Measurements from ENCODE around the gene MTMR8. TPM values are rescaled to one million over a fixed set of nuclear protein-coding genes. Genes with fewer than 3 reads are reported as not detected.

Gene MTMR8
- total RNA-seq, 1 experiment from 2014 or later, result 2.8 TPM

DNA sequence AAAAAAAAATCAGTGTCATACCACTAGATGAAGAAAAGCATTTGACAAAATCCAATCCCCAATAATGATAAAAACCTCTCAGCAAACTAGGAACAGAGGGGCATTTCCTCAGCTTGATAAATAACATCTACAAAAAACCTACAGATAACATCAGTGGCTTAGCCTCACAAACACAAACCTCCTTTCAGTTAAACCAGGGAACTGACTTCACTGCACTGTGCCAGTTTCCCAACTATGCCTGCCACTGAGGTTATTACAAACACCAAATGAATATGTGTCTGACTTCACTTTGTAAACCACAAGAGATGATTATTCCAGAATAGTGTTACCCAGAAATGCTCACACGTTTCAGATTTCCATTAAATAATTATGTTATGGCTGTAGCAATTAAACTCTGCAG lies 15.3 kb downstream of the MTMR8 start:
- no peaks in the 10 kb centered on the region for H3K4me1 ChIP-seq
- DNase-seq, result no peak
- intact Hi-C loops (cut with micrococcal nuclease; ENCODE audit: unreplicated experiment), result no loop called here
- Mint-ChIP-seq H3K27ac (ENCODE audit: unreplicated experiment) (no peak overlapping the region), H3K27me3 (ENCODE audit: insufficient read depth, unreplicated experiment) (no peaks in the 10 kb centered on the region), H3K4me1 (ENCODE audit: low read depth, unreplicated experiment) (no peaks in the 10 kb centered on the region), H3K4me3 (ENCODE audit: unreplicated experiment) (no peak overlapping the region), H3K36me3 (ENCODE audit: insufficient read depth, unreplicated experiment) (no peaks in the 10 kb centered on the region), H3K9me3 (ENCODE audit: unreplicated experiment) (no peaks in the 10 kb centered on the region)
- no peaks in the 10 kb centered on the region for H3K27me3 ChIP-seq (replicated peaks; ENCODE audit: control insufficient read depth, insufficient read depth, low read length)
- TF ChIP-seq, protein P1, sequence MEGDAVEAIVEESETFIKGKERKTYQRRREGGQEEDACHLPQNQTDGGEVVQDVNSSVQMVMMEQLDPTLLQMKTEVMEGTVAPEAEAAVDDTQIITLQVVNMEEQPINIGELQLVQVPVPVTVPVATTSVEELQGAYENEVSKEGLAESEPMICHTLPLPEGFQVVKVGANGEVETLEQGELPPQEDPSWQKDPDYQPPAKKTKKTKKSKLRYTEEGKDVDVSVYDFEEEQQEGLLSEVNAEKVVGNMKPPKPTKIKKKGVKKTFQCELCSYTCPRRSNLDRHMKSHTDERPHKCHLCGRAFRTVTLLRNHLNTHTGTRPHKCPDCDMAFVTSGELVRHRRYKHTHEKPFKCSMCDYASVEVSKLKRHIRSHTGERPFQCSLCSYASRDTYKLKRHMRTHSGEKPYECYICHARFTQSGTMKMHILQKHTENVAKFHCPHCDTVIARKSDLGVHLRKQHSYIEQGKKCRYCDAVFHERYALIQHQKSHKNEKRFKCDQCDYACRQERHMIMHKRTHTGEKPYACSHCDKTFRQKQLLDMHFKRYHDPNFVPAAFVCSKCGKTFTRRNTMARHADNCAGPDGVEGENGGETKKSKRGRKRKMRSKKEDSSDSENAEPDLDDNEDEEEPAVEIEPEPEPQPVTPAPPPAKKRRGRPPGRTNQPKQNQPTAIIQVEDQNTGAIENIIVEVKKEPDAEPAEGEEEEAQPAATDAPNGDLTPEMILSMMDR (IDR thresholded peaks at IDR 0.05; ENCODE audit: insufficient read depth in 1 of 2, low read depth in 1 of 2, low read length in 1 of 2, severe bottlenecking in 1 of 2, unreplicated experiment in 1 of 2), result no peak
- BruUV-seq (replicated peaks), result no TSS peak
- ChIA-PET CTCF (no interaction called here), POLR2A (no interaction called here)
- H3K9me3 ChIP-seq, result no peaks in the 10 kb centered on the region
- no peak overlapping the region for H3K4me3 ChIP-seq (ENCODE audit: low read depth, low read length)
- H3K36me3 ChIP-seq (ENCODE audit: control insufficient read depth, insufficient read depth, low read length), result no peaks in the 10 kb centered on the region

DNA sequence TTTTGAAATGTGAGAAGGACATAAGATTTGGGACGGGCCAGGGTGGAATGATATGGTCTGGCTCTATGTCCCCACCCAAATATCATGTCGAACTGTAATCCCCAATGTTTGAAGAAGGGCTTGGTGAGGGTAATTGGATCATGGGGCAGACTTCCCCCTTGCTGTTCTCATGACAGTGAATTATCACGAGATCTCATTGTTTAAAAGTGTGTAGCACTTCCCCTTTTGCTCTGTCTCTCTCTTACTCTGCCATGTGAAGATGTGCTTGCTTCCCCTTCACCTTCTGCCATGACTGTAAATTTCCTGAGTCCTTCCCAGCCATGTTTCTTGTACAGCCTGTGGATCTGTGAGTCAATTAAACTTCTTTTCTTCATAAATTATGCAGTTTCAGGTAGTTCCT lies 17.5 kb downstream of the MTMR8 start:
- no peak overlapping the region for H3K4me3 ChIP-seq (ENCODE audit: low read depth, low read length)
- H3K4me1 Mint-ChIP-seq (ENCODE audit: low read depth, unreplicated experiment), result no peaks in the 10 kb centered on the region
- no peak overlapping the region for H3K27ac Mint-ChIP-seq (ENCODE audit: unreplicated experiment)
- ChIA-PET POLR2A (no interaction called here), CTCF (no interaction called here)
- H3K27me3 ChIP-seq (replicated peaks; ENCODE audit: control insufficient read depth, insufficient read depth, low read length), result no peaks in the 10 kb centered on the region
- BruUV-seq (replicated peaks), result no TSS peak
- TF ChIP-seq, protein P1 (IDR thresholded peaks at IDR 0.05; ENCODE audit: insufficient read depth in 1 of 2, low read depth in 1 of 2, low read length in 1 of 2, severe bottlenecking in 1 of 2, unreplicated experiment in 1 of 2), result no peak
- DNase-seq, result no peak
- no peak overlapping the region for H3K4me3 Mint-ChIP-seq (ENCODE audit: unreplicated experiment)
- intact Hi-C loops (cut with micrococcal nuclease; ENCODE audit: unreplicated experiment), result no loop called here
- H3K9me3 Mint-ChIP-seq (ENCODE audit: unreplicated experiment), result no peaks in the 10 kb centered on the region
- H3K36me3 Mint-ChIP-seq (ENCODE audit: insufficient read depth, unreplicated experiment), result no peaks in the 10 kb centered on the region
- H3K27me3 Mint-ChIP-seq (ENCODE audit: insufficient read depth, unreplicated experiment), result no peaks in the 10 kb centered on the region
- H3K4me1 ChIP-seq, result no peaks in the 10 kb centered on the region
- H3K36me3 ChIP-seq (ENCODE audit: control insufficient read depth, insufficient read depth, low read length), result no peaks in the 10 kb centered on the region
- no peaks in the 10 kb centered on the region for H3K9me3 ChIP-seq

DNA sequence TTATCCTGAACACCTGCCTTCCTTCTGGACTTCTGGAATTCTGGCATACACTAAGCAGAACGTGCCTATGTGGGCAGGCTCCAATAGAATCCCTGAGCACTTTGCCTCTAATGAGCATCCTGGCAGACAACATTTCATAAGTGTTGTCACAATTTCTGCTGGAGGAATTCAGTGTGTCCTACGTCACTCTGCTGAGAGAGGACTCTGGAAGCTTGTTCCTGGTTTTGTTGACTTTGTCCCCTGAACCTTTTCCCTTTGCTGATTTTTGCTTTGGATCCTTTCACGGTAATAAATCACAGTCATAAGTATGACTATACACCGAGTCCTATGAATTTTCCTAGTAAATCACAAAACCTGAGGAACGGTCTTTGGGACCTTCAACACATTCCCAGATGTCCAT lies 43.2 kb downstream of the MTMR8 start:
- H3K36me3 ChIP-seq (ENCODE audit: control insufficient read depth, insufficient read depth, low read length), result no peaks in the 10 kb centered on the region
- no peaks in the 10 kb centered on the region for H3K27me3 Mint-ChIP-seq (ENCODE audit: insufficient read depth, unreplicated experiment)
- no peaks in the 10 kb centered on the region for H3K27me3 ChIP-seq (replicated peaks; ENCODE audit: control insufficient read depth, insufficient read depth, low read length)
- intact Hi-C loops (cut with micrococcal nuclease; ENCODE audit: unreplicated experiment), result no loop called here
- H3K36me3 Mint-ChIP-seq (ENCODE audit: insufficient read depth, unreplicated experiment), result peaks cover 6% of the 10 kb centered on the region
- ChIA-PET POLR2A (no interaction called here), CTCF (no interaction called here)
- no TSS peak for BruUV-seq (replicated peaks)
- TF ChIP-seq, protein P1 (IDR thresholded peaks at IDR 0.05; ENCODE audit: insufficient read depth in 1 of 2, low read depth in 1 of 2, low read length in 1 of 2, severe bottlenecking in 1 of 2, unreplicated experiment in 1 of 2), result no peak
- H3K4me1 Mint-ChIP-seq (ENCODE audit: low read depth, unreplicated experiment), result no peaks in the 10 kb centered on the region
- H3K27ac Mint-ChIP-seq (ENCODE audit: unreplicated experiment), result no peak overlapping the region
- no peak overlapping the region for H3K4me3 Mint-ChIP-seq (ENCODE audit: unreplicated experiment)
- no peaks in the 10 kb centered on the region for H3K4me1 ChIP-seq
- no peak overlapping the region for H3K4me3 ChIP-seq (ENCODE audit: low read depth, low read length)
- H3K9me3 Mint-ChIP-seq (ENCODE audit: unreplicated experiment), result no peaks in the 10 kb centered on the region
- H3K9me3 ChIP-seq, result no peaks in the 10 kb centered on the region
- no peak for DNase-seq
